T-helper 1 cell treated with Interleukin-12 subunit alpha and Interleukin-12 subunit beta and Interleukin-4 antibody, amounts not matched to agents 30 ng/mL and 1 ng/mL, for 36 hours (primary cell): ENCODE data around the gene COL25A1. TPM values are rescaled to one million over a fixed set of nuclear protein-coding genes. Genes with fewer than 3 reads are reported as not detected.
"Not testable (repeated sequence)": the region's sequence is repeated elsewhere in the genome, so short reads cannot be mapped to it uniquely, and the experiment has no call there.

ENCODE experiments used
- intact Hi-C: fragments of 100-400 bp; cut with micrococcal nuclease; formaldehyde crosslinking; loops from one replicate; pipeline ENCODE4 v1.15.1; 2024
- total RNA-seq: library from RNA; stranded (reverse); gene quantifications from 2 replicates; pipeline ENCODE4 v1.2.3, GENCODE V29; 2022

Gene COL25A1
- total RNA-seq, 1 donor from 2014 or later: not detected

DNA sequence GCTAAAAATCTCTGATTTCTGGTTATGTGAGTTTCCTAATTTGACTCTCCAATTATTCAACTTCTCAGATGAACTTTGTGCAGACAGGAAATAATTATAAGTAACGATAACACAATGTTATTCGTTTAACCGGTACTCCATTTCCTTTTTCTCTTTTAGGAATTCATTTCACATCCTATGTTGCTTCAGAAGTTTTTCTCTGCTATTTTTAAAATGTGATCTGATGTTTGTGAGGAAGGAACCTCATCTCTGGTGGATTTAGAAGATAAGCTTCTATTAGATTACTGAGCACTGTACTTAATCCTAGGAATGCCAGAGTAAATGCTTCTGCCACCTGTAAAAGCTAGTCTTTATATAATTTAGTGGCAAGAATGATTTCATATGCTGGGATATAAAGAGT, 423.7 kb downstream of the COL25A1 start:
- intact Hi-C loops: no loop called here

- intact Hi-C loops: no loop called here
These were observed 424.6 kb downstream of the COL25A1 start for GRCh38 chr4:108877821-108878220.

DNA sequence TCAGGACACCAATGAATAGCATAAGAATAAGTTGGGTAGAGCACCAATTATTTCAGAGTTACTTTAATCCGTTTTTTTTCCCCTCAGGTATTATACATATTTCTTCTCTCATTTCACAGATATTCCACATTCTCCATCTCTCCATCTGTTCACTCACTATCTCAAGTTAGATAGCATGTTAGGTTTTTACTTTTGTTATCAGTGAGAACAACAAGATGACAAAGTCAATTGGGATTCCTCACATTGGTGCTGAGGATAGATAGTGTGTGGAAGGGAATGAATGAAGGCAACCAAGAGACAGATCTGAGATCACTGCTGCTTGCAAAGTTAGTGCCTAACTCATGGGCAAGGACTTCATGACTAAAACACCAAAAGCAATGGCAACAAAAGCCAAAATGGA, 427.7 kb downstream of the COL25A1 start:
- intact Hi-C loops: no loop called here

DNA sequence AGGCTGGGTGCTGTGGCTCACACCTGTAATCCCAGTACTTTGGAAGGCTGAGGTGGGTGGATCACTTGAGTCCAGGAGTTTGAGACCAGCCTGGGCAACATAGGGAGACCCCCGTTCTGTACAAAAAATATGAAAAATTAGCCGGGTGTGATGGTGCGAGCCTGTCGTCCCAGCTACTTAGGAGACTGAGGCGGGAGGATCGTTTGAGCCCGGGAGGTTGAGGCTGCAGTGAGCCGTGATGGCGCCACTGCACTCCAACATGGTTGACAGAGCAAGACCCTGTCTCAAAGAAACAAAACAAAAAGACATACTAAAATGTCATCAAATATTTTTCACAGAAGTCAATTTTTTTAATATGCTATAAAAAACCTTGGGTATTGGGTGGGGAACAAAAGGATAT, 432.5 kb downstream of the COL25A1 start:
- intact Hi-C loops: not testable (repeated sequence)

DNA sequence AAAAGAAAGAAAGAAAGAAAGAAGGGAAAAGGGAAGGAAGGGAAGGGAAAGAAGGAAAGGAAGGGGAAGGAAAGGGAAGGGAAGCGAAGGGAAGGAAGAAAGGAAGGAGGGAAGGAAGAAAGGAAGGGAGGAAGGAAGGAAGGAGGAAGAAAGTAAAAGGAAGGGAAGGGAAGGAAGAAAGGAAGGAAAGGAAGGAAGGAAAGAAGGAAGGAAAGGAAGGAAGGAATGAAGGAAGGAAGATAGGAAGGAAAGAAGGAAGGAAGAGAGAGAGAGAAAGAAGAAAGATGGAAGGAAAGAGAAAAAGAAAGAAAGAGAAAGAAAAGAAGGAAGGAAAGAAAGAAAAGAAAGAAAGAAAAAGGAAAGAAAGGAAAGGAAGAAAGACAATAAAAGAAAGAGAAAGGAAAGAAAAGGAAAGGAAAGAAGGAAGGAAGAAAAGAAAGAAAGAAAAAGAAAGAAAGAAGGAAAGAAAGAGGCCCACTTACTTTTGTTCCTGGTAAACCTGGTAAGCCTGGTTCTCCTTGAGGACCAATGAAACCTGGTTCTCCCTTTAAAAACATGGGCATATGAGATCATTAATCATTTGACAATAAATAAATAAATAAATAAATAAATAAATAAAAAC, 433.7 kb downstream of the COL25A1 start:
- intact Hi-C loops: no loop called here

- intact Hi-C loops: no loop called here
These were observed 435.0 kb downstream of the COL25A1 start for GRCh38 chr4:108867476-108867875.

DNA sequence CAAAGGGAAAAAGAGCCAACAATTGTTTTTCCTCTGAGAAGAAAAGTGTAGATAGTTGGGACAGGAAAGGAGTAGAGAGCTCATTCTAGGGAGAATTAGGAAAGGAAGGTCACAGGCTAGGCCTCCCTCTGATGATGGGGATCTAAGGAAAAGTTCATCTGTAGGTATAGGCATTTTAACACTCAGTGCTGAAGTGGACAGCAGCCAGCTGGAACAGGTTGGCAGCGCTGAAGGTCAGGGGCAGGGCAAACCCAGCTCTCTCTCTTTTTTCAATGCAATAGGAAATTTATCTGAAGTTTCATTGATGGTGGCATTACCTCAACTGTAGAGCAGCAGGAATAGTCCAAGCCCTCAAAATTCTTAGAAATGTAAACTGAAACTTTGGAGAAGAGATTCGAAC, 441.1 kb downstream of the COL25A1 start:
- intact Hi-C loops: no loop called here

- intact Hi-C loops: loop anchor here (5.0 kb wide), 1 partner anchor 503 kb away; no protein-coding TSS in a partner anchor
These were observed 447.7 kb downstream of the COL25A1 start for GRCh38 chr4:108854786-108855185.

- intact Hi-C loops: loop anchor here (5.0 kb wide), 1 partner anchor 505 kb away; no protein-coding TSS in a partner anchor
These were observed 449.8 kb downstream of the COL25A1 start for GRCh38 chr4:108852691-108853090.

DNA sequence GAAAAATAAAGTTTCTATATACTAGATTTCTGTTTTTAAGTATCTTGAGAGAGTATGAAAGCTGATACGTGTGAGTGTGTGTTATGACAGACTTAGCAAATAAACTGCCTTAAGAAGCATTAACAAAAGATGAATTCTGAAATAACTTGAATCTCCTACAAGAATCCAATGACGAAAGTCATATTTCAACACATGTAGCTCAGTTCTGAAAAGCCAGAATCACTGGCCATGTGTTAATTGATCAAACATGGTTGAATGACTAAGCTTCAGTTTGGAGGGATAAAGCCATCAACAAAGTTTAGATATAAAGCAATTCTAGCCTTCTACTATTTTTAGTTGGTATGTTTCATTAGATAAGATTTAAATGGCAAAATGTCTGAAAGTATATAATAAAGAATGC, 451.1 kb downstream of the COL25A1 start:
- intact Hi-C loops: loop anchor here (5.0 kb wide), 1 partner anchor 506 kb away; no protein-coding TSS in a partner anchor

DNA sequence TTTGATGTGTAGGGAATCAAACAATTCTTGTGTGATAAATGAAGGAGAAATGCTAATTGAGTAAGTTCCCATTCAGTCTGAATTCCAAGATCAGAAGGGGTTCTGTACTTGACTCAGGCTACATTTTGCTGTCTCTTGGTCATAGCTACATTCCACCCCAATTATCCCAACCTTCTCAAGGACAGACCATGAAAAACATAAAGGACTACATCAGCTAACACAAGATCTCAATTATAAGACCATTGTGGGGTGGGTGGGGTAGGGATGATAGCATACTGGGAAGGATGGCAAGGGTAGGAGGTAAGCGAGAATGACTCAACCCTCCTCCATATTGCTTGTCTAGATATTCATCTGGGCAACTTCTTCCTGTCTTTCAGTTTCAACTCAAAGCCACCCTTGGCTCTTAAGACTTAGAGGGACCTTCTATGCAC, 452.2 kb downstream of the COL25A1 start:
- intact Hi-C loops: loop anchor here (5.0 kb wide), 1 partner anchor 507 kb away; no protein-coding TSS in a partner anchor

DNA sequence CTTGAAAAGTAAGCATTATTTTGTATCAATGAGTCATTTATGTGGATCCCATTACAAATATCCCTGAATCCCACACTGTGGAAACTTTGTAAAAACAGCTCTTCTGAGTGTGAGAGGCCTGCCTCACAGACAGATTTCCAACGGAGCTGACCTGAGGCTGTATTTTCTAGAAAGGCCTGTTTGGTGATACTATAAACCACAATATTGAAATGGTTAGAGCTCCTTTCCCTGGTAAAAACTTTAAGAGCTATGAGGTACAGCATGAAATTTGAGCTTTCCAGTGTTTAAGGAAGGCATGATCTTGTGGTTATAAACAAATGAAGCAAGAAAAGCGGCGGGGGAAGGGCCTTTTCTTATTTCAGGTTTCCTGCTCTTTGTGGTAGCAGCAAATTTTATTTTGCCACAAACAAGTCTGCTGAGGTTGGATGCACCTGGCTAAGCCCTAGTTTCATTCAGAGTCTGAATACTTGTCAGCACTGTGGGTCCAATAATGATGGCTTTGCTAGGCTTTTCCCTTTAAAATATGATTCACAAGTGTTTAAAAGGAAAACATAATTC, 452.8 kb downstream of the COL25A1 start:
- intact Hi-C loops: loop anchor here (5.0 kb wide), 1 partner anchor 508 kb away; no protein-coding TSS in a partner anchor

DNA sequence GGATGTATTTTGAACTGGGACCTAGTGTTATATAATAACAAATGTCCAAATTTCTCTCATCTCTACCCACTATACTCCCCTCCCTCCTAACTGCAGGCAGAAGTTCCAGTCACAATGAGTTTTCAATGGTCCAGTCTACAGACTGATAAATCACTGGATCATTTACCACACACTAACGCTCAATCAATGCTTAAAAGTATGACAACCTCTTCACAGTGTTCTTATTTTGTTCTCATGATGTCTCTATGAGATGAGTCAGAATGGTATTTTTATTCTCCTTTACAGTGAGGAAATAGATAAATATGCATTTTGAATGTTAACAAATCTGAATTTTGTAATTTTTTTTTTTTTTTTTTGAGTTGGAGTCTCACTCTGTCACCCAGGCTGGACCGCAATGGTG, 455.9 kb downstream of the COL25A1 start:
- intact Hi-C loops: no loop called here

- intact Hi-C loops: no loop called here
These were observed 462.0 kb downstream of the COL25A1 start for GRCh38 chr4:108840426-108840975.

DNA sequence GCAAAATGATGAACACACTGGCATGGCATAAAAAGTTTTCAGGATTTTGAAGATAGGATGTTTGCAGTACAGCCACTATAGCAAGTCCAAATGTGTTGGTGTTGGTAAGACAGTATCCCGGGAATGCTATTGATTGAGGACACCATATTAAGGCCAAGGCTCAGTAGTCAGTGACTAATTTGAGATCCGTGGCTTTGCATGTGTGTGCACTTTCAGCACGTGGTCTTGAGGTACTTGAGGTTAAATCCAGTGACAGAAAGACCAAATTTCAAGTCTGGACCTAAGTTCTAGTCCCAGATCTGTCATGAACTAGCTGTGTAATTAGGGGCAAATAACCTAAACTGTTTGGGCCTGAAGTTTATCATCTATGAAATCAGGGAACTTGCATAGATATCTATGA, 463.1 kb downstream of the COL25A1 start:
- intact Hi-C loops: loop anchor here (10.0 kb wide), 2 partner anchors 985 to 1135 kb away; partner anchors contain the start of gene RRH

- intact Hi-C loops: loop anchor here (10.0 kb wide), 2 partner anchors 986 to 1136 kb away; partner anchors contain the start of gene RRH
These were observed 464.0 kb downstream of the COL25A1 start for GRCh38 chr4:108838451-108838850.

GRCh38 chr4:108834835-108835384, 467.5 kb downstream of the COL25A1 start:
- intact Hi-C loops: loop anchor here (1.0 to 10.0 kb wide), 5 partner anchors 459 to 1140 kb away; partner anchors contain the start of gene RRH

- intact Hi-C loops: loop anchor here (1.0 to 10.0 kb wide), 4 partner anchors 499 to 1141 kb away; partner anchors contain the start of gene RRH
These were observed 468.2 kb downstream of the COL25A1 start for GRCh38 chr4:108834166-108834834.

DNA sequence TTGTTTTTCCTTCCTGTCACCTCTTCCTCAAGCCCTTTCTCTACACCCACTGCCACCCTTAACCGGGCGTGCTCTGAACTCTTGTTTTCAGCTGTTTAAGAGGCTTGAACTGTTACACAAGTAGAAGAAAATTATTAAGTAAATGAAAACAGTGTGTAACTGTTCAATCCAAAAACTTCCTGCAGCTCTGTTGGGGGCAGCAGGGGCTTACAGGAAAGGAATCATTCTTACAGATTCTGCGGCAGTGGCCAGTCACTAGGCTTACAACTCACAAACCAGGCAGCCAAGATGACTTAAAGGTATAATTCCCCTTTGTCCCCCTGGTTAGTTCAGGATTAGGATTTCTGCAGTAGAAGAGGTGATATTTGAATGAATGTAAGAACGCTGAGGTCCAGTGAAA, 469.4 kb downstream of the COL25A1 start:
- intact Hi-C loops: loop anchor here (10.0 kb wide), 2 partner anchors 992 to 1142 kb away; partner anchors contain the start of gene RRH

DNA sequence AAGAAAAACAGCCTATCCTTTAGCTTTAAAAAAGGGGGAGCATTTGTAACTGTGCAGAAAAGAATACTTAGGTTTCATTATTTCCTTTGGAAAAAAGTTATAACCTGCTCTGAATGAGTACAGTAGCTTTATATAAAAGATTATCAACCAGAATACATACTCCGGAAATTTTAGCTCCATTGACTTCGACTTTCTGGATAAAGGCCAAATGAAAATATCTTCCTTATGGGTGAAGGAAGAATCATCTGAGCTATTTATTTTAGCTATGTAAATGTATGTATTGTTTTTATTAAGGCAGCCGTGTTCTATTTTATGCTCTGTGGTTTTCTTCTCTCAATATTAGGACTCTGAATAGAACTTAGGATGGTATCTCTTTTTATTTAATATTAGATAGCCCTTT, 470.6 kb downstream of the COL25A1 start:
- intact Hi-C loops: loop anchor here (10.0 kb wide), 2 partner anchors 993 to 1143 kb away; partner anchors contain the start of gene RRH

GRCh38 chr4:108831291-108831690, 471.2 kb downstream of the COL25A1 start:
- intact Hi-C loops: loop anchor here (10.0 kb wide), 2 partner anchors 994 to 1144 kb away; partner anchors contain the start of gene RRH
